ENCODE data around the gene MTCL1. TPM values are rescaled to one million over a fixed set of nuclear protein-coding genes. Genes with fewer than 3 reads are reported as not detected.

MTCL1 gene
- total and polyA plus RNA-seq, 4 donors: 1.3 to 12.4 (median 3.7) TPM

GRCh38 chr18:8830067-8831060 lies 125.0 kb downstream of the MTCL1 start:
- ATAC-seq (ENCODE audit: insufficient read depth, low FRiP score) (no peak), DNase-seq (no peak)
- WGBS, 2 donors: 91% methylated on average over 16 of the region's 16 CpGs
- Histone ChIP-seq H3K9ac (ENCODE audit: insufficient read depth in 1 of 2, low read length in 2 of 2) (no peak overlapping the region), H3K4me3 (no peak overlapping the region), H3K9me3 (ENCODE audit: control insufficient read depth in 4 of 4, insufficient read depth in 3 of 4, low read length in 3 of 4) (no peaks in the 10 kb centered on the region), H3K4me1 (ENCODE audit: control insufficient read depth in 5 of 5, insufficient read depth in 5 of 5, low read length in 5 of 5) (peaks cover 0 to 2% (median 0%) of the 10 kb centered on the region in 5 donors), H3K27me3 (ENCODE audit: control insufficient read depth in 3 of 3, insufficient read depth in 3 of 3, low read length in 2 of 3) (no peaks in the 10 kb centered on the region), H3K27ac (ENCODE audit: low read depth in 1 of 2, low read length in 1 of 2) (no peak overlapping the region), H3K36me3 (ENCODE audit: control insufficient read depth in 4 of 4, insufficient read depth in 4 of 4, low read length in 4 of 4) (no peaks in the 10 kb centered on the region)
- TF ChIP-seq, protein P1, sequence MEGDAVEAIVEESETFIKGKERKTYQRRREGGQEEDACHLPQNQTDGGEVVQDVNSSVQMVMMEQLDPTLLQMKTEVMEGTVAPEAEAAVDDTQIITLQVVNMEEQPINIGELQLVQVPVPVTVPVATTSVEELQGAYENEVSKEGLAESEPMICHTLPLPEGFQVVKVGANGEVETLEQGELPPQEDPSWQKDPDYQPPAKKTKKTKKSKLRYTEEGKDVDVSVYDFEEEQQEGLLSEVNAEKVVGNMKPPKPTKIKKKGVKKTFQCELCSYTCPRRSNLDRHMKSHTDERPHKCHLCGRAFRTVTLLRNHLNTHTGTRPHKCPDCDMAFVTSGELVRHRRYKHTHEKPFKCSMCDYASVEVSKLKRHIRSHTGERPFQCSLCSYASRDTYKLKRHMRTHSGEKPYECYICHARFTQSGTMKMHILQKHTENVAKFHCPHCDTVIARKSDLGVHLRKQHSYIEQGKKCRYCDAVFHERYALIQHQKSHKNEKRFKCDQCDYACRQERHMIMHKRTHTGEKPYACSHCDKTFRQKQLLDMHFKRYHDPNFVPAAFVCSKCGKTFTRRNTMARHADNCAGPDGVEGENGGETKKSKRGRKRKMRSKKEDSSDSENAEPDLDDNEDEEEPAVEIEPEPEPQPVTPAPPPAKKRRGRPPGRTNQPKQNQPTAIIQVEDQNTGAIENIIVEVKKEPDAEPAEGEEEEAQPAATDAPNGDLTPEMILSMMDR (IDR thresholded peaks at IDR 0.05; ENCODE audit: control extremely low read depth, extremely low read depth): no peak

- no peaks in the 10 kb centered on the region for H3K9me3 ChIP-seq (ENCODE audit: control insufficient read depth in 4 of 4, insufficient read depth in 3 of 4, low read length in 3 of 4)
- H3K27ac ChIP-seq (ENCODE audit: low read depth in 1 of 2, low read length in 1 of 2): no peak overlapping the region
- WGBS, 2 donors: 85 to 89% methylated on average over 3 of the region's 3 CpGs
- no peaks in the 10 kb centered on the region for H3K36me3 ChIP-seq (ENCODE audit: control insufficient read depth in 4 of 4, insufficient read depth in 4 of 4, low read length in 4 of 4)
- ATAC-seq (ENCODE audit: insufficient read depth, low FRiP score): no peak
- H3K4me1 ChIP-seq (ENCODE audit: control insufficient read depth in 5 of 5, insufficient read depth in 5 of 5, low read length in 5 of 5): peaks cover 0 to 2% (median 0%) of the 10 kb centered on the region in 5 donors
- no peak for DNase-seq
- no peak overlapping the region for H3K4me3 ChIP-seq
- no peaks in the 10 kb centered on the region for H3K27me3 ChIP-seq (ENCODE audit: control insufficient read depth in 3 of 3, insufficient read depth in 3 of 3, low read length in 2 of 3)
- TF ChIP-seq, protein P1 (IDR thresholded peaks at IDR 0.05; ENCODE audit: control extremely low read depth, extremely low read depth): no peak
- no peak overlapping the region for H3K9ac ChIP-seq (ENCODE audit: insufficient read depth in 1 of 2, low read length in 2 of 2)
Measured at GRCh38 chr18:8831112-8831511, 125.8 kb downstream of the MTCL1 start.

- Histone ChIP-seq H3K9me3 (ENCODE audit: control insufficient read depth in 4 of 4, insufficient read depth in 3 of 4, low read length in 3 of 4) (no peaks in the 10 kb centered on the region), H3K4me1 (ENCODE audit: control insufficient read depth in 5 of 5, insufficient read depth in 5 of 5, low read length in 5 of 5) (peaks cover 0 to 2% (median 0%) of the 10 kb centered on the region in 5 donors), H3K9ac (ENCODE audit: insufficient read depth in 1 of 2, low read length in 2 of 2) (no peak overlapping the region), H3K27ac (ENCODE audit: low read depth in 1 of 2, low read length in 1 of 2) (no peak overlapping the region), H3K36me3 (ENCODE audit: control insufficient read depth in 4 of 4, insufficient read depth in 4 of 4, low read length in 4 of 4) (no peaks in the 10 kb centered on the region), H3K4me3 (no peak overlapping the region), H3K27me3 (ENCODE audit: control insufficient read depth in 3 of 3, insufficient read depth in 3 of 3, low read length in 2 of 3) (no peaks in the 10 kb centered on the region)
- 96 to 98% methylated on average over 14 of the region's 14 CpGs for WGBS, 2 donors
- no peak for DNase-seq
- TF ChIP-seq, protein P1 (IDR thresholded peaks at IDR 0.05; ENCODE audit: control extremely low read depth, extremely low read depth): no peak
- no peak for ATAC-seq (ENCODE audit: insufficient read depth, low FRiP score)
Measured at GRCh38 chr18:8831531-8831930, 126.2 kb downstream of the MTCL1 start.

Data from lung (tissue), 12 donors.